Renal cortex interstitium (tissue), 11 donors: ENCODE data around the gene FAM25G. TPM values are rescaled to one million over a fixed set of nuclear protein-coding genes. Genes with fewer than 3 reads are reported as not detected.
"Not testable (repeated sequence)": the region's sequence is repeated elsewhere in the genome, so short reads cannot be mapped to it uniquely, and the experiment has no call there.

ENCODE experiments used
- DNase-seq, 11 donors: peaks; one replicate each; pipeline ENCODE4 v3.0.0-alpha.2; 2013; ENCODE audit warnings: low read depth in 9 of 11, low spot score in 4 of 11; ENCODE audit errors: extremely low read depth in 1 of 11
- polyA plus RNA-seq, 3 donors: library from polyadenylated mRNA; unstranded; fragments of 120-200 nt; gene quantifications; one replicate each; pipeline ENCODE4 v1.2.1, GENCODE V29; 2013; ENCODE audit not compliant: insufficient read length in 3 of 3

FAM25G gene
- polyA plus RNA-seq, 3 donors, result not detected

- DNase-seq, result not testable (repeated sequence)
These were observed 22.6 kb downstream of the FAM25G start for GRCh38 chr10:47468731-47469528.

- DNase-seq, result not testable (repeated sequence)
These were observed 23.5 kb downstream of the FAM25G start for GRCh38 chr10:47467957-47468356.

- not testable (repeated sequence) for DNase-seq
These were observed 24.0 kb downstream of the FAM25G start for GRCh38 chr10:47467458-47467857.

GRCh38 chr10:47465216-47465917 lies 26.1 kb downstream of the FAM25G start:
- not testable (repeated sequence) for DNase-seq

GRCh38 chr10:47462577-47463358 lies 28.7 kb downstream of the FAM25G start:
- DNase-seq, result not testable (repeated sequence)

- DNase-seq, result peak in 5 of 11 donors; percentile 24 to 46 (median 28)
These were observed 30.2 kb downstream of the FAM25G start for GRCh38 chr10:47461261-47461687.

- no peak for DNase-seq
These were observed 32.9 kb downstream of the FAM25G start for GRCh38 chr10:47458466-47459154.

- DNase-seq, result no peak
These were observed 33.7 kb downstream of the FAM25G start for GRCh38 chr10:47457826-47458225.

- DNase-seq, result no peak
These were observed 34.0 kb downstream of the FAM25G start for GRCh38 chr10:47457528-47457820.

GRCh38 chr10:47456794-47457527 lies 34.5 kb downstream of the FAM25G start:
- no peak for DNase-seq

- DNase-seq, result peak in 5 of 11 donors; percentile 9 to 27 (median 17)
These were observed 35.3 kb downstream of the FAM25G start for GRCh38 chr10:47456079-47456785.

GRCh38 chr10:47455350-47456078 lies 36.0 kb downstream of the FAM25G start:
- DNase-seq, result not testable (repeated sequence)

- no peak for DNase-seq
These were observed 36.8 kb downstream of the FAM25G start for GRCh38 chr10:47454780-47455058.

GRCh38 chr10:47454008-47454779 lies 37.3 kb downstream of the FAM25G start:
- no peak for DNase-seq

GRCh38 chr10:47453141-47454007 lies 38.1 kb downstream of the FAM25G start:
- no peak for DNase-seq
